Stimulated activated CD4-positive, alpha-beta T cell treated with anti-CD3 and anti-CD28 coated beads, Interleukin-12 subunit alpha, Interleukin-12 subunit beta, amount 100 ng/mL, for 48 hours (primary cell): ENCODE results near the gene DEPP1.
A peak's percentile ranks its signal among the peaks of the same experiment; 100 is the strongest.

Experiments used
- DNase-seq, 3 donors: peaks; one replicate each; pipeline ENCODE4 v3.0.0-alpha.2; 2020; ENCODE audit warnings: low read depth in 2 of 3, low spot score in 1 of 3

Gene DEPP1

GRCh38 chr10:44934416-44935200 lies 44.0 kb downstream of the DEPP1 start:
- no peak for DNase-seq

GRCh38 chr10:44933451-44934321 lies 44.9 kb downstream of the DEPP1 start:
- DNase-seq = no peak

GRCh38 chr10:44932517-44933450 lies 45.8 kb downstream of the DEPP1 start:
- peak; percentile 67 to 86 (median 79) for DNase-seq

- no peak for DNase-seq
These were observed 46.7 kb downstream of the DEPP1 start for GRCh38 chr10:44931621-44932516.

GRCh38 chr10:44930904-44931620 lies 47.5 kb downstream of the DEPP1 start:
- no peak for DNase-seq

- DNase-seq = no peak
These were observed 49.0 kb downstream of the DEPP1 start for GRCh38 chr10:44929356-44930255.

- DNase-seq = no peak
These were observed 50.1 kb downstream of the DEPP1 start for GRCh38 chr10:44928462-44928861.

GRCh38 chr10:44927352-44927751 lies 51.3 kb downstream of the DEPP1 start:
- DNase-seq = no peak

GRCh38 chr10:44926751-44927351 lies 51.8 kb downstream of the DEPP1 start:
- DNase-seq = no peak
